BE2C (cell line): ENCODE results near the gene SLC1A5.
A peak's percentile ranks its signal among the peaks of the same experiment; 100 is the strongest.
"Not testable (repeated sequence)": the region's sequence is repeated elsewhere in the genome, so short reads cannot be mapped to it uniquely, and the experiment has no call there.

ENCODE experiments used
- DNase-seq: peaks from one replicate; pipeline ENCODE4 v3.0.0-alpha.2; 2020
- H3K27me3 ChIP-seq: fragments of 250-450 bp; sonication (Bioruptor Pico); 2 replicates; pipeline ENCODE4 v1.5.1; 2020; ENCODE audit warnings: mild to moderate bottlenecking
- H3K36me3 ChIP-seq: fragments of 250-450 bp; sonication (Bioruptor Pico); 2 replicates; pipeline ENCODE4 v1.5.1; 2020; ENCODE audit warnings: mild to moderate bottlenecking
- H3K4me1 ChIP-seq: fragments of 250-450 bp; sonication (Bioruptor Pico); 2 replicates; pipeline ENCODE4 v1.5.1; 2020
- H3K4me3 ChIP-seq: 2 replicates; pipeline ENCODE4 v1.5.1; 2011; ENCODE audit warnings: low read depth, low read length
- H3K9me3 ChIP-seq: fragments of 250-450 bp; sonication (Bioruptor Pico); 2 replicates; pipeline ENCODE4 v1.5.1; 2020
- TF ChIP-seq, protein P1 (sequence below): IDR thresholded peaks from 2 replicates; pipeline ENCODE4 v1.5.1; 2012; ENCODE audit warnings: mild to moderate bottlenecking, low read depth, low read length

SLC1A5 gene

DNA sequence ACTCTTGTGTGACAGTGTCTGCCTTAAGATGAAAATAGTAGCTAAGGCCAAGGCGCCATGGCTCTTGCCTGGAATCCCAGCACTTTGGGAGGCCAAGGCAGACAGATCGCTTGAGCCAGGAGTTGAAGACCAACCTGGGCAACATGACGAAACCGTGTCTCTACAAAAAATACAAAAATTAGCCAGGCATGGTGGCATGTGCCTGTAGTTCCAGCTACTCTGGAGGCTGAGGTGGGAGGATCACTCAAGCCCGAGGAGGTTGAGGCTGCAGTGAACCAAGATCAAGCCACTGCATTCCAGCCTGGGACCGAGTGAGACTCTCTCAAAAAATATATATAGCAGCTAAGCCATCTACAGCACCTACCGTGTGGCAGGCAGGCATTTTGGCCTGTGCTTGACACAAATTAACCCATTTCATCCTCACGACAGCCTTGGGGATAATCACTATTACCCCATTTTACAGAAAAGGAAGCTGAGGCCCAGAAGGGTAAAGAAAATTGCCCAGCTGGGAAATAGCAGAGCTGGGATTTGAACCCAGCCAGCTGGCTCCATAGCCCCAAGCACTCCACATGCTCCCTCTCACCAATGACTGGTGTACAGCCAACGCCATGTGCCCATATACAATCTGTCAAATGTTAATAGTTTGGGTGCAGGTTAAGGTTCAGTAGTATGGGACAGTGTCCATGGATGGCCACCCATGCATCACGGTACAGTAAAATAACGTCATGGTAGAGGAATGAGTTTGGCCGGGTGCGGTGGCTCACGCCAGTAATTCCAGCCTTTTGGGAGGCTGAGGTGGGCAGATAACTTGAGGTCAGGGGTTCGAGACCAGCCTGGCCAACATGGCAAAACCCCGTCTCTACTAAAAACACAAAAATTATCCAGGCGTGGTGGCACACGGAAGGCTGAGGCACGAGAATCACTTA is 3.1 kb downstream of the SLC1A5 start:
- H3K36me3 ChIP-seq: peaks cover 62% of the 10 kb centered on the region

DNA sequence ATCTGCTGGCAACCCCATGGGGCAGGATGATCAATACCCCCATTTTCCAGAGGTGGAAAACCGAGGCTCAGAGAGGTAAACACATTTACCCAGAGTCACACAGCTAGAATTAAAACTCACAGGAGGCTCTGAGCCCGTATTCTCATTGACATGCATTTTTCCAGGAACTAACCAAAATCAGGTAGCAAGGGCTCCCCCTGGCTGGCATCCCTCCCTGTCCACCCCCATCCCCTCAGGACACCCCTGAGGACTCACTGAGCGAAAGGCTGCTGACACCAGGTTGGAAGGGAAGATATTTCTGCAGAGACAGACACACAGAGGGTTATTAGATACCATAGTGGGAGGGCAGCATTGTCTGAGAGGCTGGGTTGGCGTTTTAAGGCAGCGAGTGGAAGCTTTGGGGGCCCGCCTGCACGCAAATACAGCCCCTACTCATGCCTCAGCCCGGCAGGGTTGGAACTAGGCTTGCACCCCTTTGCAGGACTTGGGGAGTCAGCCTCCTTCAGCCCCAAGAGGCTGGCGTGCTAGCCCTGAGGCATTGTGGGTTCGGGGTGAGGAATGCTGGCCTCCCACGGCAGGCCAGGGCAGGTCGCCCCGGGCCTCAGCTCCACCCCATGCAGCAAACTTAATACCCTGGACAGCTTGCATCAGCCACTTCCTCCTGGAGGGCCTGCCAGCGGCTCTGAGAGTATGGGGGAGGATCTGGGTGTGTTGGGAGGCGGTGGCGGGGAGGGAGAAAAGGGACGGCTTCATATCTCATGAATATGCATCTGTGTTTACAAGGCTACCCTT is 3.9 kb downstream of the SLC1A5 start:
- H3K4me1 ChIP-seq: no peaks in the 10 kb centered on the region; the same call in 1 of the 2 replicates
- H3K9me3 ChIP-seq: no peaks in the 10 kb centered on the region
- DNase-seq: peak; percentile 83
- H3K27me3 ChIP-seq: no peaks in the 10 kb centered on the region
- H3K36me3 ChIP-seq: peaks cover 70% of the 10 kb centered on the region
- peak overlapping the region; percentile 100 for H3K4me3 ChIP-seq
- TF ChIP-seq, protein P1, sequence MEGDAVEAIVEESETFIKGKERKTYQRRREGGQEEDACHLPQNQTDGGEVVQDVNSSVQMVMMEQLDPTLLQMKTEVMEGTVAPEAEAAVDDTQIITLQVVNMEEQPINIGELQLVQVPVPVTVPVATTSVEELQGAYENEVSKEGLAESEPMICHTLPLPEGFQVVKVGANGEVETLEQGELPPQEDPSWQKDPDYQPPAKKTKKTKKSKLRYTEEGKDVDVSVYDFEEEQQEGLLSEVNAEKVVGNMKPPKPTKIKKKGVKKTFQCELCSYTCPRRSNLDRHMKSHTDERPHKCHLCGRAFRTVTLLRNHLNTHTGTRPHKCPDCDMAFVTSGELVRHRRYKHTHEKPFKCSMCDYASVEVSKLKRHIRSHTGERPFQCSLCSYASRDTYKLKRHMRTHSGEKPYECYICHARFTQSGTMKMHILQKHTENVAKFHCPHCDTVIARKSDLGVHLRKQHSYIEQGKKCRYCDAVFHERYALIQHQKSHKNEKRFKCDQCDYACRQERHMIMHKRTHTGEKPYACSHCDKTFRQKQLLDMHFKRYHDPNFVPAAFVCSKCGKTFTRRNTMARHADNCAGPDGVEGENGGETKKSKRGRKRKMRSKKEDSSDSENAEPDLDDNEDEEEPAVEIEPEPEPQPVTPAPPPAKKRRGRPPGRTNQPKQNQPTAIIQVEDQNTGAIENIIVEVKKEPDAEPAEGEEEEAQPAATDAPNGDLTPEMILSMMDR: peak; percentile 46

More for the DNA sequence above, 3.1 kb downstream of the SLC1A5 start:
- Histone ChIP-seq H3K9me3 (no peaks in the 10 kb centered on the region), H3K4me3 (peak overlapping the region; percentile 100), H3K4me1 (no peaks in the 10 kb centered on the region; the same call in 1 of the 2 replicates), H3K27me3 (no peaks in the 10 kb centered on the region)
- TF ChIP-seq, protein P1: no peak
- no peak for DNase-seq

DNA sequence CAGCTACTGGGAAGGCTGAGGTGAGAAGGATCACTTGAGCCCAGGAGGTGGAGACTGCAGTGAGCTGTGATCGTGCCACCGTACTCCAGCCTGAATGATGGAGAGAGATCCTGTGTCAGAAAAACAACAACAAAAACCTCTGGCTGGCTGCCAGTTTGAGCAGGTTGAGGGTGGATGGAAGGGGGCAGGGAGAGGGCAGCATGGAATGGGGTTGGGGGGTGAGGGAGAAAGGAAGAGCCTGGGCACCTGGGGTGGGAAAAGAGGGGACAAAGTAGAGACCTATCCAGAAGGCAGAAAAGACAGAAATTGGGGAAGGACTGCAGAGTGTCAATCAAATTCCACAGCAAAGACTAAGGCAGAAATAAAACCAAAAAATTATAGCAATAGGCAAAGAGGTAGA is 4.7 kb downstream of the SLC1A5 start:
- Histone ChIP-seq H3K4me3 (peak overlapping the region; percentile 100), H3K27me3 (no peaks in the 10 kb centered on the region), H3K9me3 (no peaks in the 10 kb centered on the region), H3K36me3 (peaks cover 78% of the 10 kb centered on the region), H3K4me1 (no peaks in the 10 kb centered on the region; the same call in 1 of the 2 replicates)
- TF ChIP-seq, protein P1: no peak
- no peak for DNase-seq

DNA sequence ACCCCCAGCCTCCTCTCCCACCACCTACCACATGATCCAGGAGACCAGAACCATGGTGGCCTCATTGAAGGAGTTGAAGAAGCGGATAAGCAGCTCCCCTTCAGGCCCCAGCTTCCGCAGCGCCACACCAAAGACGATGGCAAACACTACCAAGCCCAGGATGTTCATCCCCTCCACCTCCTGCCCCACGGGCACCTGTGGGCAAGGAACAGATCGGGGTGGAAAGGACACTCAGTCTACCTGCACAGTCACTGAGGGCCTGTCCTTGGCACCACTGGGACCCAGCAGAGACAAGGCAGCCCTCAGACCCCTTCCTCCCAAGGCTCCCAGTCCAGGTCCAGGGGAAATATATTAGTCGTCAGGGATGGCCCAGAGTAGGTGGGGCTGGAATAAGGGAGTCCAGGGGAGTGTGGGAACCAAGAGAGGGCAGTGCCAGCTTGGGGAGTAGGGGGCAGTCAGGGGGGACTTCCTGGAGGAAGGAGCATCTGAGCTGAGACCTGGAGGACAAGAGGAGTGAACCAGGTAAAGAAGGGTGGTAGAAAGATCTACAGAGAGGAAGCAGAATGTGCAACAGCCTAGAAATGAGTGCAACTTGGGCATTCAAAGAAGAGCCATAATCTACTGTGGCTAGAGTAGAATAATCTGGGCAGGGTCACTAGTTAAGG is 5.9 kb downstream of the SLC1A5 start:
- Histone ChIP-seq H3K27me3 (no peaks in the 10 kb centered on the region), H3K9me3 (no peaks in the 10 kb centered on the region), H3K36me3 (peaks cover 86% of the 10 kb centered on the region), H3K4me3 (no peak overlapping the region), H3K4me1 (no peaks in the 10 kb centered on the region; the same call in 1 of the 2 replicates)
- no peak for DNase-seq
- TF ChIP-seq, protein P1: no peak

DNA sequence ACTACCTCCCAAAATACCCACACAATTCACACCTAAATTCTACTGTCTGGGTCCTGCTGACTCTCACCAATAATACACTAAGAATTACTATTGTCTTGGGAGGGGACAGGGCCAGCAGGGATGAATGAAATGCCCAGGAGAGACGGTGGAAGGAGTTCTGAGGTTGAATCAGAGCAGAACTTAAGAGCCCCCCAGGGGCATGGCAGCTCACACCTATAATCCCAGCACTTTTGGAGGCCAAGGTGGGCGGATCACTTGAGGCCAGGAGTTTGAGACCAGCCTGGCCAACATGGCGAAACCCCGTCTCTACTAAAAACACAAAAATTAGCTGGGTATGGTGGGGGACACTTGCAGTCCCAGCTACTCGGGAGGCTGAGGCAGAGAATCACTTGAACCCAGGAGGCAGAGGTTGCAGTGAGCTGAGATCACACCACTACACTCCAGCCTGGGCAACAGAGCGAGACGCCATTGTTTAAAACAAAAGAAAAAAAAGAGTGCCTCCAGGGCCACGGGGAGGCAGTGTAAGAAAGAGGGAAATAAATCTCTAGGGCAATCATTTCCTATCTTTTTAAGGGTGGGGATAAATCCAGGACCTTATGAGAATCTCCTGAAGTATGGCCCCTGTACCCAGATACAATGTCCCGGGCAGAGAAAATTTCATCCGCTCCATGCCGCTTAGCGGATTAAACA is 10.3 kb downstream of the SLC1A5 start:
- H3K4me1 ChIP-seq, DNase-seq, H3K27me3 ChIP-seq, H3K4me3 ChIP-seq, H3K9me3 ChIP-seq: not testable (repeated sequence)
- H3K36me3 ChIP-seq: peaks cover 91% of the 10 kb centered on the region
